ENCODE data around the gene GALNS.

GRCh38 chr16:88875703-88876234 lies 19.0 kb upstream of the GALNS start:
- no peak for TF ChIP-seq POLR2A (IDR thresholded peaks at IDR 0.05)
- TF ChIP-seq, protein P1, sequence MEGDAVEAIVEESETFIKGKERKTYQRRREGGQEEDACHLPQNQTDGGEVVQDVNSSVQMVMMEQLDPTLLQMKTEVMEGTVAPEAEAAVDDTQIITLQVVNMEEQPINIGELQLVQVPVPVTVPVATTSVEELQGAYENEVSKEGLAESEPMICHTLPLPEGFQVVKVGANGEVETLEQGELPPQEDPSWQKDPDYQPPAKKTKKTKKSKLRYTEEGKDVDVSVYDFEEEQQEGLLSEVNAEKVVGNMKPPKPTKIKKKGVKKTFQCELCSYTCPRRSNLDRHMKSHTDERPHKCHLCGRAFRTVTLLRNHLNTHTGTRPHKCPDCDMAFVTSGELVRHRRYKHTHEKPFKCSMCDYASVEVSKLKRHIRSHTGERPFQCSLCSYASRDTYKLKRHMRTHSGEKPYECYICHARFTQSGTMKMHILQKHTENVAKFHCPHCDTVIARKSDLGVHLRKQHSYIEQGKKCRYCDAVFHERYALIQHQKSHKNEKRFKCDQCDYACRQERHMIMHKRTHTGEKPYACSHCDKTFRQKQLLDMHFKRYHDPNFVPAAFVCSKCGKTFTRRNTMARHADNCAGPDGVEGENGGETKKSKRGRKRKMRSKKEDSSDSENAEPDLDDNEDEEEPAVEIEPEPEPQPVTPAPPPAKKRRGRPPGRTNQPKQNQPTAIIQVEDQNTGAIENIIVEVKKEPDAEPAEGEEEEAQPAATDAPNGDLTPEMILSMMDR (IDR thresholded peaks at IDR 0.05), result no peak
